ENCODE data around the gene PSMB1. TPM values are rescaled to one million over a fixed set of nuclear protein-coding genes. Genes with fewer than 3 reads are reported as not detected.
"Not testable (repeated sequence)": the region's sequence is repeated elsewhere in the genome, so short reads cannot be mapped to it uniquely, and the experiment has no call there.

The PSMB1 gene
- total and polyA plus RNA-seq, 2 donors (not counting 3 experiments of a cell fraction or from before 2014, with no cell fraction given), result 198 to 560 TPM

DNA sequence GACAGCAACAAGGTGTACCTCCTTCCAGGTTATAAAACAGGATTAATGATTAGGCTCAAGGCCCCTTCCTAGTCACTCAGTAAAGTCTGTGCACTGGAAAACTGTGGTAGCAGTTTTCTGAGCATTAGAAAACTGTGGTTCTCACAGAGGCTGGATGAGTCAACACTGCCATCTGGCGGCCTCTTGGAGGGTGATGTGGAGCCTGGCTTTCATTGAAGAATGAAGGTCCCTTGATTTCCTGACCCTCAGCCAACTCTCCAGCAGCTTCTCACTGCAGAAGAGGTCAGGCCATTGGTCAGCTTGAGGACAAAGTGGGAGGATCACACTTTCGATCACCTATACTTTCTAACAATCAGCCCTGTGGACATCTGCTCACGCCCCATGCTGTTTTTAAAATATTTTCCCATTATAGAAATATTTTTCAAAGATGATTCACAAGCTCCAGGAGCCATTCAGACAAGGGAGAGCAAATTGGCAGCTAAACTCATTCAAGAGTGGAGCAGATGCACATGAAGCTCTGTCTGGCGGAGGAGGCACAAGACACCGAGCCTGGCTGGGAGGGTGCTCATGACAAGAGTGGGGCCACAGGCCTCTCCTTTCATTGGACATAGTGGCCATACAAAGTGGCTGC, 23.2 kb downstream of the PSMB1 start:
- peak; percentile 86 for FAIRE-seq
- dilution Hi-C loops (cut with MboI; ENCODE audit: extremely low pct_ligation_motif_present, low sequenced_read_pairs), result no loop called here

DNA sequence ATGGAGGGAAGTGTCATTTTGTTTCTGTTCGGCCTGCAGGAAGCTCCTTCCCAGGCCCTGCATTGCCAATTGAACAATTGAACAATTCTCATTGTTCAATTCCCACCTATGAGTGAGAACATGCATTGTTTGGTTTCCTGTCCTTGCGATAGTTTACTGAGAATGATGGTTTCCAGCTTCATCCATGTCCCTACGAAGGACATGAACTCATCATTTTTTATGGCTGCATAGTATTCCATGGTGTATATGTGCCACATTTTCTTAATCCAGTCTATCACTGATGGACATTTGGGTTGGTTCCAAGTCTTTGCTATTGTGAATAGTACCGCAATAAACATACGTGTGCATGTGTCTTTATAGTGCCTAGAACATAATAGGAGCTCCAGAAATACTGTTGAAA, 25.1 kb downstream of the PSMB1 start:
- intact Hi-C loops (cut with micrococcal nuclease); H4K20me1 ChIP-seq (replicated peaks; ENCODE audit: control insufficient read depth, extremely low read depth, insufficient read depth, low read length); H3K4me1 ChIP-seq (ENCODE audit: control insufficient read depth, extremely low read depth, insufficient read depth, low read length); H3K4me2 ChIP-seq (ENCODE audit: insufficient read depth, low read length); H3K79me2 ChIP-seq (ENCODE audit: control insufficient read depth, insufficient read depth, low read length); H3K27ac ChIP-seq (ENCODE audit: insufficient read depth, low read depth, low read length); FAIRE-seq; H2AFZ ChIP-seq (ENCODE audit: low read depth, low read length); H3K9me1 ChIP-seq (replicated peaks; ENCODE audit: control insufficient read depth, extremely low read depth, insufficient read depth, low read length); H3K9ac ChIP-seq (replicated peaks; ENCODE audit: extremely low read depth, insufficient read depth, low read length); dilution Hi-C loops (cut with MboI; ENCODE audit: extremely low pct_ligation_motif_present, low sequenced_read_pairs); H3K27me3 ChIP-seq (ENCODE audit: control insufficient read depth in 2 of 2, insufficient read depth in 2 of 2, low read length in 2 of 2); DNase-seq (ENCODE audit: low read depth, low spot score); H3K4me3 ChIP-seq (replicated peaks in 1 of 3; ENCODE audit: insufficient read depth in 1 of 3, low read depth in 1 of 3, low read length in 3 of 3); BruUV-seq (replicated peaks); POLR2A ChIA-PET; H3K36me3 ChIP-seq (ENCODE audit: control insufficient read depth in 2 of 2, extremely low read depth in 1 of 2, insufficient read depth in 2 of 2, low read length in 2 of 2); H3K9me3 ChIP-seq (replicated peaks; ENCODE audit: control insufficient read depth, insufficient read depth, low read length): not testable (repeated sequence)
- CTCF ChIA-PET, result interaction anchor here (3.8 to 4.4 kb wide), 2 partner anchors 696 to 738 kb away, joined by 49 to 68 read pairs; no protein-coding TSS in a partner anchor

More for the DNA sequence above, 23.2 kb downstream of the PSMB1 start:
- peak; percentile 67 for DNase-seq (ENCODE audit: low read depth, low spot score)
- intact Hi-C loops (cut with micrococcal nuclease), result loop anchor here (1.0 kb wide), 3 partner anchors 699 to 1635 kb away; no protein-coding TSS in a partner anchor
- Histone ChIP-seq H4K20me1 (replicated peaks; ENCODE audit: control insufficient read depth, extremely low read depth, insufficient read depth, low read length) (no peaks in the 10 kb centered on the region), H3K36me3 (ENCODE audit: control insufficient read depth in 2 of 2, extremely low read depth in 1 of 2, insufficient read depth in 2 of 2, low read length in 2 of 2) (peaks cover 9 to 11% of the 10 kb centered on the region in 2 experiments), H3K27me3 (ENCODE audit: control insufficient read depth in 2 of 2, insufficient read depth in 2 of 2, low read length in 2 of 2) (no peaks in the 10 kb centered on the region), H3K4me3 (replicated peaks in 1 of 3; ENCODE audit: insufficient read depth in 1 of 3, low read depth in 1 of 3, low read length in 3 of 3) (no peak overlapping the region), H3K79me2 (ENCODE audit: control insufficient read depth, insufficient read depth, low read length) (no peaks in the 10 kb centered on the region), H3K9me1 (replicated peaks; ENCODE audit: control insufficient read depth, extremely low read depth, insufficient read depth, low read length) (no peaks in the 10 kb centered on the region), H3K9ac (replicated peaks; ENCODE audit: extremely low read depth, insufficient read depth, low read length) (no peak overlapping the region), H3K9me3 (replicated peaks; ENCODE audit: control insufficient read depth, insufficient read depth, low read length) (no peaks in the 10 kb centered on the region), H3K4me2 (ENCODE audit: insufficient read depth, low read length) (no peak overlapping the region), H3K4me1 (ENCODE audit: control insufficient read depth, extremely low read depth, insufficient read depth, low read length) (no peaks in the 10 kb centered on the region), H2AFZ (ENCODE audit: low read depth, low read length) (no peak overlapping the region), H3K27ac (ENCODE audit: insufficient read depth, low read depth, low read length) (no peak overlapping the region)
- ChIA-PET CTCF (interaction anchor here (0.5 to 4.4 kb wide), 15 partner anchors 10 to 1638 kb away, joined by 3 to 68 read pairs (median 5); no protein-coding TSS in a partner anchor), POLR2A (no interaction called here)
- no TSS peak for BruUV-seq (replicated peaks)
- TF ChIP-seq POLR2A (IDR thresholded peaks at IDR 0.05; ENCODE audit: low read depth, low read length), result no peak
- TF ChIP-seq, protein P1, sequence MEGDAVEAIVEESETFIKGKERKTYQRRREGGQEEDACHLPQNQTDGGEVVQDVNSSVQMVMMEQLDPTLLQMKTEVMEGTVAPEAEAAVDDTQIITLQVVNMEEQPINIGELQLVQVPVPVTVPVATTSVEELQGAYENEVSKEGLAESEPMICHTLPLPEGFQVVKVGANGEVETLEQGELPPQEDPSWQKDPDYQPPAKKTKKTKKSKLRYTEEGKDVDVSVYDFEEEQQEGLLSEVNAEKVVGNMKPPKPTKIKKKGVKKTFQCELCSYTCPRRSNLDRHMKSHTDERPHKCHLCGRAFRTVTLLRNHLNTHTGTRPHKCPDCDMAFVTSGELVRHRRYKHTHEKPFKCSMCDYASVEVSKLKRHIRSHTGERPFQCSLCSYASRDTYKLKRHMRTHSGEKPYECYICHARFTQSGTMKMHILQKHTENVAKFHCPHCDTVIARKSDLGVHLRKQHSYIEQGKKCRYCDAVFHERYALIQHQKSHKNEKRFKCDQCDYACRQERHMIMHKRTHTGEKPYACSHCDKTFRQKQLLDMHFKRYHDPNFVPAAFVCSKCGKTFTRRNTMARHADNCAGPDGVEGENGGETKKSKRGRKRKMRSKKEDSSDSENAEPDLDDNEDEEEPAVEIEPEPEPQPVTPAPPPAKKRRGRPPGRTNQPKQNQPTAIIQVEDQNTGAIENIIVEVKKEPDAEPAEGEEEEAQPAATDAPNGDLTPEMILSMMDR (IDR thresholded peaks at IDR 0.05; ENCODE audit: extremely low read depth in 1 of 2, insufficient read depth in 1 of 2, low read depth in 1 of 2, low read length in 2 of 2), result peak; percentile 87 to 90
